ENCODE measurements around the gene GBGT1.

GBGT1 gene

GRCh38 chr9:133160742-133161546 lies 2.8 kb downstream of the GBGT1 start:
- no peak overlapping the region for H3K27ac ChIP-seq (ENCODE audit: low read length)
- ATAC-seq (ENCODE audit: insufficient read depth, low read depth): peak; percentile 76
- H3K36me3 ChIP-seq (ENCODE audit: insufficient read depth, low read length): no peaks in the 10 kb centered on the region
- H3K4me2 ChIP-seq (ENCODE audit: insufficient read depth, low read length): no peak overlapping the region
- no peaks in the 10 kb centered on the region for H3K79me2 ChIP-seq (ENCODE audit: insufficient read depth, low read length)
- H3K9ac ChIP-seq (ENCODE audit: low read depth, low read length): no peak overlapping the region
- H4K20me1 ChIP-seq (ENCODE audit: insufficient read depth, low read length): no peaks in the 10 kb centered on the region
- no peak overlapping the region for H3K4me3 ChIP-seq (ENCODE audit: low read depth in 1 of 2, low read length in 2 of 2)
- H3K27me3 ChIP-seq (ENCODE audit: insufficient read depth, low read length, poor library complexity): no peaks in the 10 kb centered on the region
- H2AFZ ChIP-seq (ENCODE audit: low read depth, low read length): no peak overlapping the region
- no peaks in the 10 kb centered on the region for H3K9me3 ChIP-seq (ENCODE audit: insufficient read depth, low read length, severe bottlenecking)
- DNase-seq: peak; percentile 43
- peaks cover 10% of the 10 kb centered on the region for H3K4me1 ChIP-seq (ENCODE audit: insufficient read depth, low read length)
- TF ChIP-seq EZH2 (IDR thresholded peaks at IDR 0.05; ENCODE audit: borderline replicate concordance, low read depth, low read length, severe bottlenecking): no peak
- peak; percentile 80 for TF ChIP-seq CTCF (IDR thresholded peaks at IDR 0.05; ENCODE audit: borderline replicate concordance, extremely low read depth, low read length, poor library complexity, severe bottlenecking)

GRCh38 chr9:133158695-133159094 lies 5.0 kb downstream of the GBGT1 start:
- H3K79me2 ChIP-seq (ENCODE audit: insufficient read depth, low read length): no peaks in the 10 kb centered on the region
- TF ChIP-seq EZH2 (IDR thresholded peaks at IDR 0.05; ENCODE audit: borderline replicate concordance, low read depth, low read length, severe bottlenecking): no peak
- no peak overlapping the region for H3K27ac ChIP-seq (ENCODE audit: low read length)
- no peak for ATAC-seq (ENCODE audit: insufficient read depth, low read depth)
- DNase-seq: no peak
- H2AFZ ChIP-seq (ENCODE audit: low read depth, low read length): no peak overlapping the region
- no peak overlapping the region for H3K9ac ChIP-seq (ENCODE audit: low read depth, low read length)
- H3K27me3 ChIP-seq (ENCODE audit: insufficient read depth, low read length, poor library complexity): no peaks in the 10 kb centered on the region
- no peaks in the 10 kb centered on the region for H3K36me3 ChIP-seq (ENCODE audit: insufficient read depth, low read length)
- H3K4me3 ChIP-seq (ENCODE audit: low read depth in 1 of 2, low read length in 2 of 2): no peak overlapping the region
- no peaks in the 10 kb centered on the region for H4K20me1 ChIP-seq (ENCODE audit: insufficient read depth, low read length)
- peaks cover 7% of the 10 kb centered on the region for H3K4me1 ChIP-seq (ENCODE audit: insufficient read depth, low read length)
- no peak overlapping the region for H3K4me2 ChIP-seq (ENCODE audit: insufficient read depth, low read length)
- no peaks in the 10 kb centered on the region for H3K9me3 ChIP-seq (ENCODE audit: insufficient read depth, low read length, severe bottlenecking)

GRCh38 chr9:133155156-133155555 lies 8.6 kb downstream of the GBGT1 start:
- Histone ChIP-seq H3K36me3 (ENCODE audit: insufficient read depth, low read length) (no peaks in the 10 kb centered on the region), H3K9me3 (ENCODE audit: insufficient read depth, low read length, severe bottlenecking) (no peaks in the 10 kb centered on the region), H3K27me3 (ENCODE audit: insufficient read depth, low read length, poor library complexity) (no peaks in the 10 kb centered on the region), H3K27ac (ENCODE audit: low read length) (no peak overlapping the region), H3K4me3 (ENCODE audit: low read depth in 1 of 2, low read length in 2 of 2) (no peak overlapping the region), H3K4me1 (ENCODE audit: insufficient read depth, low read length) (no peaks in the 10 kb centered on the region), H3K79me2 (ENCODE audit: insufficient read depth, low read length) (no peaks in the 10 kb centered on the region), H2AFZ (ENCODE audit: low read depth, low read length) (no peak overlapping the region), H3K9ac (ENCODE audit: low read depth, low read length) (no peak overlapping the region), H3K4me2 (ENCODE audit: insufficient read depth, low read length) (no peak overlapping the region), H4K20me1 (ENCODE audit: insufficient read depth, low read length) (no peaks in the 10 kb centered on the region)
- TF ChIP-seq CTCF (IDR thresholded peaks at IDR 0.05; ENCODE audit: borderline replicate concordance, extremely low read depth, low read length, poor library complexity, severe bottlenecking): no peak
- ATAC-seq (ENCODE audit: insufficient read depth, low read depth) (no peak), DNase-seq (no peak)

GRCh38 chr9:133154097-133154989 lies 9.4 kb downstream of the GBGT1 start:
- Histone ChIP-seq H3K27me3 (ENCODE audit: insufficient read depth, low read length, poor library complexity) (no peaks in the 10 kb centered on the region), H4K20me1 (ENCODE audit: insufficient read depth, low read length) (no peaks in the 10 kb centered on the region), H3K79me2 (ENCODE audit: insufficient read depth, low read length) (no peaks in the 10 kb centered on the region), H2AFZ (ENCODE audit: low read depth, low read length) (no peak overlapping the region), H3K4me1 (ENCODE audit: insufficient read depth, low read length) (peaks cover 5% of the 10 kb centered on the region), H3K9me3 (ENCODE audit: insufficient read depth, low read length, severe bottlenecking) (no peaks in the 10 kb centered on the region), H3K36me3 (ENCODE audit: insufficient read depth, low read length) (no peaks in the 10 kb centered on the region), H3K4me2 (ENCODE audit: insufficient read depth, low read length) (no peak overlapping the region), H3K4me3 (ENCODE audit: low read depth in 1 of 2, low read length in 2 of 2) (no peak overlapping the region), H3K9ac (ENCODE audit: low read depth, low read length) (no peak overlapping the region), H3K27ac (ENCODE audit: low read length) (no peak overlapping the region)
- DNase-seq (no peak), ATAC-seq (ENCODE audit: insufficient read depth, low read depth) (no peak)
- TF ChIP-seq CTCF (IDR thresholded peaks at IDR 0.05; ENCODE audit: borderline replicate concordance, extremely low read depth, low read length, poor library complexity, severe bottlenecking) (no peak), EZH2 (IDR thresholded peaks at IDR 0.05; ENCODE audit: borderline replicate concordance, low read depth, low read length, severe bottlenecking) (no peak)

Data from DND-41 (cell line).